Activated CD8-positive, alpha-beta T cell treated with anti-CD3 and anti-CD28 coated beads for 36 hours (primary cell): ENCODE results near the gene POU3F3. TPM values are rescaled to one million over a fixed set of nuclear protein-coding genes. Genes with fewer than 3 reads are reported as not detected.

Experiments
- ATAC-seq: fragments of 200-7000 bp; cut with Tn5 transposase; one replicate; pipeline ENCODE4 v1.10.0; 2021; ENCODE audit warnings: mild to moderate bottlenecking, moderate library complexity
- CTCF ChIA-PET: fragments of 350-600 bp; sonication (Branson Sonifier 250); formaldehyde crosslinking; loops from one replicate; lab custom pipeline; 2021; ENCODE audit warnings: antibody characterized with exemption; lab: Charles Lee
- POLR2A ChIA-PET: fragments of 350-600 bp; sonication (Branson Sonifier 250); formaldehyde crosslinking; loops from one replicate; lab custom pipeline; 2021; ENCODE audit warnings: antibody characterized with exemption; lab: Charles Lee
- DNase-seq: peaks from one replicate; pipeline ENCODE4 v3.0.0-alpha.2; 2020
- H3K27ac Mint-ChIP-seq: one replicate; pipeline ENCODE4 v1.8.0; 2021; ENCODE audit warnings: mild to moderate bottlenecking, mixed read lengths
- H3K27me3 Mint-ChIP-seq: one replicate; pipeline ENCODE4 v1.8.0; 2021; ENCODE audit warnings: mixed read lengths
- H3K36me3 Mint-ChIP-seq: one replicate; pipeline ENCODE4 v1.8.0; 2021; ENCODE audit warnings: low read depth, mixed read lengths
- H3K4me1 Mint-ChIP-seq: one replicate; pipeline ENCODE4 v1.8.0; 2021; ENCODE audit warnings: low read depth, mixed read lengths
- H3K4me3 Mint-ChIP-seq: one replicate; pipeline ENCODE4 v1.8.0; 2021; ENCODE audit warnings: mild to moderate bottlenecking, moderate library complexity, mixed read lengths
- H3K9me3 Mint-ChIP-seq: one replicate; pipeline ENCODE4 v1.8.0; 2021; ENCODE audit warnings: mixed read lengths
- intact Hi-C: fragments of 100-400 bp; cut with micrococcal nuclease; formaldehyde crosslinking; loops from one replicate; pipeline ENCODE4 v1.10.0; 2022
- total RNA-seq, 2 experiments: library from RNA; stranded (reverse); gene quantifications; one replicate each; pipeline ENCODE4 v1.2.3, GENCODE V29; 2021
- TF ChIP-seq, protein P1 (sequence below): fragments of 200-600 bp; IDR thresholded peaks from one replicate; pipeline ENCODE4 v1.8.0; 2022; ENCODE audit warnings: antibody characterized with exemption, mild to moderate bottlenecking

Gene POU3F3
- total RNA-seq, 2 experiments from 2014 or later, result not detected

DNA sequence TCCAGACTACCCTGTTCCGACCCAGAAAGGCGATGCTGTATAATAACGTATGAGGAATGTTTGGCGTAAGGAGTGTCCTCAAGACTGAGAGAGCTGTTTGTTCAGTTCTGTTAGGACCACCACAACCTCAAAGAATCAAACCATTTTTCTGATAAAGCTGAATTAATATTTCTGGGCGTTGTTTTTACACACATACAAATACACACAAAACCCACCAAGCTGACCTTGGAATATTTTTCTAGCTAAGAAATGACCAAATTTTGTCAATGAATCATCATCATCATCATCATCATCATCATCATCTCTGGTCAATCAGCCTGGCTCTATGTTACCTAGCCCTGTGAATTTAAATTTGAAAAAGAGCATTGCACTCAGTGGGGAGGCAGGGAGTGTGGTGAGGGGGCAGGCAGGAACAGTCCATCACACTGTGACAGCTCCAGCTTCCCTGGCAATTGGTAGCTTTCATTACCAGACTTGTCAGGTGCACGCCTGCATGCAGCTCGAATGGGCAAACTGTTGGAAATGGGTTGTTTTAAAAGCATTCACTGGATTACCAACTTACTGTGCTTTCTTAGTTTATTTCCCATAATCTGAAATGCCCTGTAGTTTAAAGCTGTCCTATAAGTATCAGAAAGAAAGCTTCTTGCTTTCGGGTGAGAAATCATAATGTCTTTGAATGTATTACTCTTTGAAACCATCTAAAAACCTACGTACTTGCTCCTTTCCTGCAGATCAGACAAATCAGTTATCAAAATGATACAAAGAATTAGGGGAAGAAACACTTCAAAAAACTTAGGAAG is 6.9 kb upstream of the POU3F3 start:
- H3K9me3 Mint-ChIP-seq, result no peaks in the 10 kb centered on the region
- H3K27ac Mint-ChIP-seq, result no peak overlapping the region
- POLR2A ChIA-PET, result no interaction called here
- no peak overlapping the region for H3K4me3 Mint-ChIP-seq
- H3K36me3 Mint-ChIP-seq, result no peaks in the 10 kb centered on the region
- TF ChIP-seq, protein P1, sequence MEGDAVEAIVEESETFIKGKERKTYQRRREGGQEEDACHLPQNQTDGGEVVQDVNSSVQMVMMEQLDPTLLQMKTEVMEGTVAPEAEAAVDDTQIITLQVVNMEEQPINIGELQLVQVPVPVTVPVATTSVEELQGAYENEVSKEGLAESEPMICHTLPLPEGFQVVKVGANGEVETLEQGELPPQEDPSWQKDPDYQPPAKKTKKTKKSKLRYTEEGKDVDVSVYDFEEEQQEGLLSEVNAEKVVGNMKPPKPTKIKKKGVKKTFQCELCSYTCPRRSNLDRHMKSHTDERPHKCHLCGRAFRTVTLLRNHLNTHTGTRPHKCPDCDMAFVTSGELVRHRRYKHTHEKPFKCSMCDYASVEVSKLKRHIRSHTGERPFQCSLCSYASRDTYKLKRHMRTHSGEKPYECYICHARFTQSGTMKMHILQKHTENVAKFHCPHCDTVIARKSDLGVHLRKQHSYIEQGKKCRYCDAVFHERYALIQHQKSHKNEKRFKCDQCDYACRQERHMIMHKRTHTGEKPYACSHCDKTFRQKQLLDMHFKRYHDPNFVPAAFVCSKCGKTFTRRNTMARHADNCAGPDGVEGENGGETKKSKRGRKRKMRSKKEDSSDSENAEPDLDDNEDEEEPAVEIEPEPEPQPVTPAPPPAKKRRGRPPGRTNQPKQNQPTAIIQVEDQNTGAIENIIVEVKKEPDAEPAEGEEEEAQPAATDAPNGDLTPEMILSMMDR, result no peak
- ATAC-seq (no peak), DNase-seq (no peak)
- H3K27me3 Mint-ChIP-seq, result peaks cover 86% of the 10 kb centered on the region
- peaks cover 20% of the 10 kb centered on the region for H3K4me1 Mint-ChIP-seq
- CTCF ChIA-PET, result interaction anchor here (0.7 to 2.4 kb wide), 6 partner anchors 10 to 83 kb away, joined by 3 to 11 read pairs (median 4); no protein-coding TSS in a partner anchor
- intact Hi-C loops, result no loop called here

- TF ChIP-seq, protein P1, result no peak
- no peak for DNase-seq
- ATAC-seq, result no peak
- Mint-ChIP-seq H3K27me3 (peaks cover 83% of the 10 kb centered on the region), H3K4me3 (no peak overlapping the region), H3K36me3 (no peaks in the 10 kb centered on the region), H3K9me3 (no peaks in the 10 kb centered on the region), H3K4me1 (peaks cover 23% of the 10 kb centered on the region), H3K27ac (no peak overlapping the region)
- intact Hi-C loops, result no loop called here
- ChIA-PET CTCF (interaction anchor here (1.2 to 2.5 kb wide), 5 partner anchors 10 to 27 kb away, joined by 3 to 11 read pairs (median 6); no protein-coding TSS in a partner anchor), POLR2A (no interaction called here)
These were observed 6.2 kb upstream of the POU3F3 start for GRCh38 chr2:104847586-104848160.

- no peak overlapping the region for H3K4me3 Mint-ChIP-seq
- POLR2A ChIA-PET, result no interaction called here
These were observed 5.4 kb upstream of the POU3F3 start for GRCh38 chr2:104848526-104848925.

GRCh38 chr2:104849101-104849500 is 4.8 kb upstream of the POU3F3 start:
- no peak for DNase-seq
- H3K4me1 Mint-ChIP-seq, result peaks cover 25% of the 10 kb centered on the region
- no peak for ATAC-seq
- H3K36me3 Mint-ChIP-seq, result no peaks in the 10 kb centered on the region
- no peak overlapping the region for H3K27ac Mint-ChIP-seq
- ChIA-PET POLR2A (interaction anchor here (1.3 kb wide), 1 partner anchor 19 kb away, joined by 3 read pairs; no protein-coding TSS in a partner anchor), CTCF (interaction anchor here (0.8 to 2.6 kb wide), 19 partner anchors 9 to 1688 kb away, joined by 3 to 30 read pairs (median 5); no protein-coding TSS in a partner anchor)
- TF ChIP-seq, protein P1, result no peak
- intact Hi-C loops, result no loop called here
- no peaks in the 10 kb centered on the region for H3K9me3 Mint-ChIP-seq
- H3K27me3 Mint-ChIP-seq, result peaks cover 88% of the 10 kb centered on the region
- H3K4me3 Mint-ChIP-seq, result no peak overlapping the region

More at GRCh38 chr2:104848526-104848925, 5.4 kb upstream of the POU3F3 start:
- TF ChIP-seq, protein P1, result no peak
- Mint-ChIP-seq H3K4me1 (peaks cover 24% of the 10 kb centered on the region), H3K9me3 (no peaks in the 10 kb centered on the region), H3K36me3 (no peaks in the 10 kb centered on the region), H3K27ac (no peak overlapping the region), H3K27me3 (peaks cover 89% of the 10 kb centered on the region)
- CTCF ChIA-PET, result interaction anchor here (0.8 to 2.5 kb wide), 6 partner anchors 9 to 404 kb away, joined by 3 to 24 read pairs (median 6); no protein-coding TSS in a partner anchor
- intact Hi-C loops, result no loop called here
- no peak for ATAC-seq
- no peak for DNase-seq
